HepG2 (cell line): ENCODE data around the gene E2F1. TPM values are rescaled to one million over a fixed set of nuclear protein-coding genes. Genes with fewer than 3 reads are reported as not detected.

Experiments
- ARID4A ChIP-seq: sonication (generic); formaldehyde crosslinking; IDR thresholded peaks from 2 replicates; pipeline ENCODE4 v1.5.0; 2020; ENCODE audit warnings: mild to moderate bottlenecking, missing genetic modification reagents, borderline replicate concordance
- DRAP1 ChIP-seq: IDR thresholded peaks from 2 replicates; pipeline ENCODE4 v1.6.1; 2016; ENCODE audit warnings: missing genetic modification reagents, missing compliant biosample characterization
- FOXA1 ChIP-seq, 2 experiments: fragments of 450-650 bp in 1 of 2; sonication (generic) in 1 of 2; formaldehyde crosslinking in 1 of 2; IDR thresholded peaks; 2 replicates each; pipeline versions ENCODE4 v1.4.0 to v1.6.1; 2016 to 2020; ENCODE audit warnings: missing genetic modification reagents in 1 of 2
- HNF1B ChIP-seq: sonication (generic); formaldehyde crosslinking; IDR thresholded peaks from 2 replicates; pipeline ENCODE4 v1.5.1; 2020; ENCODE audit warnings: mild to moderate bottlenecking, moderate library complexity, missing genetic modification reagents
- KDM1A ChIP-seq: IDR thresholded peaks from 2 replicates; pipeline ENCODE4 v1.6.1; 2016; ENCODE audit warnings: missing compliant biosample characterization
- KLF11 ChIP-seq: IDR thresholded peaks from 2 replicates; pipeline ENCODE4 v1.6.1; 2016; ENCODE audit warnings: missing compliant biosample characterization
- MED1 ChIP-seq: sonication (generic); formaldehyde crosslinking; IDR thresholded peaks from 2 replicates; pipeline ENCODE4 v1.4.0; 2020; ENCODE audit warnings: missing genetic modification reagents
- NFE2L2 ChIP-seq: fragments of 150-350 bp; IDR thresholded peaks from 2 replicates; pipeline ENCODE4 v1.6.1; 2014; ENCODE audit warnings: low read length
- NRL ChIP-seq: sonication (generic); formaldehyde crosslinking; IDR thresholded peaks from 2 replicates; pipeline ENCODE4 v1.5.0; 2020; ENCODE audit warnings: missing genetic modification reagents, mild to moderate bottlenecking, moderate library complexity, borderline replicate concordance
- PCBP1 ChIP-seq: fragments of 200-400 bp; formaldehyde crosslinking; IDR thresholded peaks from 2 replicates; pipeline ENCODE4 v1.6.1; 2017; ENCODE audit warnings: mild to moderate bottlenecking, low read depth, low read length, borderline replicate concordance
- POGZ ChIP-seq: sonication (generic); formaldehyde crosslinking; IDR thresholded peaks from 2 replicates; pipeline ENCODE4 v1.4.0; 2020; ENCODE audit warnings: mild to moderate bottlenecking, missing genetic modification reagents
- RBM22 ChIP-seq: fragments of 200-400 bp; formaldehyde crosslinking; optimal IDR thresholded peaks from 2 replicates; pipeline ENCODE3; 2017; ENCODE audit warnings: mild to moderate bottlenecking, low read length, moderate library complexity
- RNF2 ChIP-seq: fragments of 450-650 bp; conservative IDR thresholded peaks from 2 replicates; pipeline ENCODE4 v1.6.1; 2016; ENCODE audit warnings: low read depth
- TEAD2 ChIP-seq: sonication (generic); formaldehyde crosslinking; IDR thresholded peaks from 2 replicates; pipeline ENCODE4 v1.9.0; 2021; ENCODE audit warnings: missing genetic modification reagents
- TOE1 ChIP-seq: sonication (generic); formaldehyde crosslinking; IDR thresholded peaks from 2 replicates; pipeline ENCODE4 v1.4.0; 2020; ENCODE audit warnings: mild to moderate bottlenecking, missing genetic modification reagents
- TOPORS ChIP-seq: sonication (generic); formaldehyde crosslinking; IDR thresholded peaks from 2 replicates; pipeline ENCODE4 v1.8.0; 2023; ENCODE audit warnings: mild to moderate bottlenecking, missing genetic modification reagents
- ZMYM4 ChIP-seq: sonication (generic); formaldehyde crosslinking; IDR thresholded peaks from 2 replicates; pipeline ENCODE4 v1.8.1; 2023; ENCODE audit warnings: mild to moderate bottlenecking, missing genetic modification reagents
- ZNF512B ChIP-seq: sonication (generic); formaldehyde crosslinking; IDR thresholded peaks from 2 replicates; pipeline ENCODE4 v1.5.1; 2020; ENCODE audit warnings: missing genetic modification reagents, mild to moderate bottlenecking, borderline replicate concordance
- ZNF800 ChIP-seq: sonication (generic); formaldehyde crosslinking; IDR thresholded peaks from 2 replicates; pipeline ENCODE4 v1.4.0; 2020; ENCODE audit warnings: missing genetic modification reagents
- polyA plus RNA-seq, 8 experiments: library from polyadenylated mRNA; depleted of rRNA in 3 of 8; stranded (reverse) in 7 of 8; unstranded in 1 of 8; fragments of >200 nt; fragmentation: Illumina TruSeq in 4 of 8; extraction: Trizol in 4 of 8; gene quantifications; 2 replicates each; pipeline versions ENCODE4 v1.2.1 to v1.2.3, GENCODE V29; 2011 to 2016; ENCODE audit warnings: low read depth in 4 of 8, missing spikeins in 1 of 8, mixed read lengths in 1 of 8; ENCODE audit not compliant: insufficient read depth in 1 of 8
- total RNA-seq, 5 experiments: library from RNA; depleted of rRNA; stranded (reverse); fragments of >200 nt; fragmentation: Illumina TruSeq; extraction: Trizol; gene quantifications; 2 replicates each; pipeline ENCODE4 v1.2.3, GENCODE V29; 2016; ENCODE audit warnings: low read depth in 1 of 5

E2F1 gene
- total and polyA plus RNA-seq, 2 of the 13 experiments (the other 11 are each of a cell fraction or from before 2014, with no cell fraction given), result 25.5 to 39.4 TPM

- peak; percentile 35; the same call in 1 of the 2 replicates for TF ChIP-seq ARID4A (CRISPR knock-in tag)
- peak; percentile 15; the same call in 1 of the 2 replicates for TF ChIP-seq DRAP1 (CRISPR knock-in tag)
- TF ChIP-seq RBM22, result no peak
- no peak for TF ChIP-seq PCBP1
- no peak for TF ChIP-seq KLF11 (CRISPR knock-in tag)
- no peak for TF ChIP-seq RNF2
- peak; percentile 75 for TF ChIP-seq MED1
- 0 out of 2 replicates have a peak, but pooled peaks have one; percentile 32 for TF ChIP-seq ZMYM4 (CRISPR knock-in tag)
- TF ChIP-seq HNF1B (CRISPR knock-in tag), result no peak
- no peak for TF ChIP-seq TEAD2
- TF ChIP-seq NFE2L2, result no peak
- TF ChIP-seq FOXA1 (IDR thresholded peaks at IDR 0.05), result no peak
- peak; percentile 87 for TF ChIP-seq FOXA1 (CRISPR knock-in tag; IDR thresholded peaks at IDR 0.05)
- no peak for TF ChIP-seq ZNF800
- TF ChIP-seq TOPORS, result no peak
- TF ChIP-seq KDM1A (CRISPR knock-in tag), result peak; percentile 92
- 0 out of 2 replicates have a peak, but pooled peaks have one; percentile 25 for TF ChIP-seq POGZ (CRISPR knock-in tag)
- no peak for TF ChIP-seq NRL (CRISPR knock-in tag)
- TF ChIP-seq ZNF512B (CRISPR knock-in tag), result no peak
- no peak for TF ChIP-seq TOE1 (CRISPR knock-in tag)
Observed at GRCh38 chr20:33688938-33689424, 2.8 kb upstream of the E2F1 start (continued).
